Measurements from ENCODE around the gene CEP63.

Gene CEP63

GRCh38 chr3:134598763-134599545 is 113.1 kb downstream of the CEP63 start:
- no peak for TF ChIP-seq CTCF (conservative IDR thresholded peaks at IDR 0.05)
- H3K27ac ChIP-seq: no peak overlapping the region

GRCh38 chr3:134600206-134600605 is 114.3 kb downstream of the CEP63 start:
- no peak overlapping the region for H3K27ac ChIP-seq
- TF ChIP-seq CTCF (conservative IDR thresholded peaks at IDR 0.05): no peak

GRCh38 chr3:134600685-134601463 is 115.0 kb downstream of the CEP63 start:
- TF ChIP-seq CTCF (conservative IDR thresholded peaks at IDR 0.05): peak; percentile 99
- no peak overlapping the region for H3K27ac ChIP-seq

GRCh38 chr3:134601539-134602439 is 115.9 kb downstream of the CEP63 start:
- H3K27ac ChIP-seq: no peak overlapping the region
- TF ChIP-seq CTCF (conservative IDR thresholded peaks at IDR 0.05): no peak

GRCh38 chr3:134602440-134602814 is 116.6 kb downstream of the CEP63 start:
- H3K27ac ChIP-seq: no peak overlapping the region
- TF ChIP-seq CTCF (conservative IDR thresholded peaks at IDR 0.05): no peak

- H3K27ac ChIP-seq: no peak overlapping the region
- no peak for TF ChIP-seq CTCF (conservative IDR thresholded peaks at IDR 0.05)
Measured at GRCh38 chr3:134603480-134603879, 117.6 kb downstream of the CEP63 start.

GRCh38 chr3:134603956-134604355 is 118.1 kb downstream of the CEP63 start:
- no peak for TF ChIP-seq CTCF (conservative IDR thresholded peaks at IDR 0.05)
- H3K27ac ChIP-seq: no peak overlapping the region

All from VCaP (cell line).